K562 (cell line): ENCODE data around the gene DLK2. TPM values are rescaled to one million over a fixed set of nuclear protein-coding genes. Genes with fewer than 3 reads are reported as not detected.

Source experiments
- ATAC-seq: fragments of 200-7000 bp; cut with Tn5 transposase; 3 replicates; pipeline ENCODE4 v1.9.1; 2020; ENCODE audit warnings: moderate library complexity
- BruUV-seq: library from RNA; stranded (reverse); fragments of 400-500 nt; replicated peaks from 2 replicates; lab custom pipeline; 2021; lab: Mats Ljungman, UMichigan
- CTCF ChIA-PET: fragments of 300-600 bp; formaldehyde crosslinking; extraction: SDS; loops from one replicate; lab custom pipeline; 2021; ENCODE audit warnings: low intra/inter-chr PET ratio; lab: Yijun Ruan, JAX
- POLR2A ChIA-PET: fragments of 300-600, 350-650 bp; sonication (Branson Sonifier 250); formaldehyde crosslinking; extraction: SDS; loops from one replicate; lab custom pipeline; 2021; ENCODE audit warnings: antibody characterized with exemption, inconsistent platforms; lab: Yijun Ruan, JAX
- DNase-seq, 4 experiments: peaks; one replicate each; pipeline versions ENCODE4 v3.0.0 to v3.0.0-alpha.2; 2011 to 2018; ENCODE audit warnings: low spot score in 3 of 4, mixed read lengths in 3 of 4; ENCODE audit errors: extremely low read depth in 1 of 4
- FAIRE-seq: peaks from 2 replicates; lab custom pipeline; 2011; peaks lifted over from hg19 to GRCh38; lab: Jason Lieb, UNC
- H2AFZ ChIP-seq: 2 replicates; pipeline ENCODE4 v1.6.0; 2011; ENCODE audit warnings: low read depth, low read length, control low read depth, inconsistent platforms
- H3K27ac ChIP-seq: fragments of 200-600 bp; 3 replicates; pipeline ENCODE4 v1.8.0; 2011; ENCODE audit warnings: low read depth, mild to moderate bottlenecking, control low read depth, inconsistent platforms, low read length, moderate library complexity, mixed read lengths; ENCODE audit errors: extremely low read depth
- H3K27me3 ChIP-seq, 2 experiments: fragments of 300-600 bp in 1 of 2; 2 replicates in 1 of 2; 3 replicates in 1 of 2; pipeline versions ENCODE4 v1.6.0 to v1.8.0; 2011; ENCODE audit warnings: inconsistent platforms in 2 of 2, low read length in 2 of 2, mild to moderate bottlenecking in 1 of 2, mixed read lengths in 1 of 2, moderate library complexity in 1 of 2; ENCODE audit not compliant: control insufficient read depth in 2 of 2, insufficient read depth in 2 of 2
- H3K36me3 ChIP-seq: fragments of 300-600 bp; 3 replicates; pipeline ENCODE4 v1.8.0; 2011; ENCODE audit warnings: mild to moderate bottlenecking, low read length, inconsistent platforms; ENCODE audit not compliant: control insufficient read depth, insufficient read depth
- H3K4me1 ChIP-seq, 2 experiments: fragments of 200-600 bp in 1 of 2; replicated peaks in 1 of 2; 2 replicates in 1 of 2; 3 replicates in 1 of 2; pipeline versions ENCODE4 v1.5.1 to v1.8.0; 2011; ENCODE audit warnings: inconsistent platforms in 2 of 2, low read length in 2 of 2, mild to moderate bottlenecking in 1 of 2, mixed read lengths in 1 of 2, moderate library complexity in 1 of 2; ENCODE audit not compliant: control insufficient read depth in 2 of 2, insufficient read depth in 2 of 2
- H3K4me2 ChIP-seq: 2 replicates; pipeline ENCODE4 v1.6.1; 2011; ENCODE audit warnings: low read length, control low read depth, inconsistent platforms, mixed read lengths; ENCODE audit not compliant: insufficient read depth
- H3K4me3 ChIP-seq: fragments of 200-600 bp; sonication (generic), shearing (Covaris generic); 2 replicates; pipeline ENCODE4 v1.5.1; 2016; ENCODE audit warnings: control low read depth, inconsistent platforms
- H3K79me2 ChIP-seq: fragments of 200-600 bp; 3 replicates; pipeline ENCODE4 v1.8.0; 2011; ENCODE audit warnings: low read length, inconsistent platforms; ENCODE audit not compliant: control insufficient read depth, insufficient read depth
- H3K9ac ChIP-seq, 2 experiments: 2 replicates each; pipeline versions ENCODE4 v1.6.0 to v1.6.1; 2011; ENCODE audit warnings: low read depth in 2 of 2, low read length in 2 of 2, control low read depth in 1 of 2, inconsistent platforms in 1 of 2, mild to moderate bottlenecking in 1 of 2, mixed read lengths in 1 of 2; ENCODE audit not compliant: insufficient read depth in 1 of 2
- H3K9me1 ChIP-seq: one replicate; pipeline ENCODE4 v1.6.0; 2011; ENCODE audit warnings: inconsistent platforms, mild to moderate bottlenecking, low read length, moderate library complexity; ENCODE audit not compliant: control insufficient read depth, insufficient read depth
- H3K9me3 ChIP-seq: replicated peaks from 2 replicates; pipeline ENCODE4 v1.5.1; 2011; ENCODE audit warnings: low read depth, low read length, inconsistent platforms; ENCODE audit not compliant: control insufficient read depth, insufficient read depth
- H4K20me1 ChIP-seq: replicated peaks from 2 replicates; pipeline ENCODE4 v1.6.1; 2011; ENCODE audit warnings: low read length, inconsistent platforms, mixed read lengths; ENCODE audit not compliant: control insufficient read depth, insufficient read depth
- CHD2 ChIP-seq: IDR thresholded peaks from 2 replicates; pipeline ENCODE4 v1.6.1; 2011; ENCODE audit warnings: low read depth, low read length
- CREB1 ChIP-seq, 2 experiments: sonication (generic) in 1 of 2; formaldehyde crosslinking in 1 of 2; IDR thresholded peaks; 2 replicates each; pipeline versions ENCODE4 v1.6.1 to v1.8.0; 2012 to 2022; ENCODE audit warnings: inconsistent platforms in 1 of 2, mild to moderate bottlenecking in 1 of 2, missing genetic modification reagents in 1 of 2, moderate library complexity in 1 of 2
- FOXP1 ChIP-seq: sonication (generic); formaldehyde crosslinking; IDR thresholded peaks from 2 replicates; pipeline ENCODE4 v1.8.0; 2022; ENCODE audit warnings: mild to moderate bottlenecking, missing genetic modification reagents
- SPI1 ChIP-seq: IDR thresholded peaks from 2 replicates; pipeline ENCODE4 v1.6.1; 2011; ENCODE audit warnings: low read depth, low read length, control low read depth, borderline replicate concordance
- ZFP30 ChIP-seq: fragments of 250-450 bp; sonication (Bioruptor Pico); IDR thresholded peaks from 2 replicates; pipeline ENCODE4 v1.8.0; 2022; ENCODE audit warnings: moderate library complexity, mild to moderate bottlenecking, inconsistent platforms, borderline replicate concordance
- ZNF347 ChIP-seq: fragments of 450-650 bp; formaldehyde crosslinking; IDR thresholded peaks from 2 replicates; pipeline ENCODE4 v1.4.0; 2020; ENCODE audit warnings: low read depth, mild to moderate bottlenecking, moderate library complexity
- ZNF444 ChIP-seq: fragments of 250-450 bp; sonication (Bioruptor Pico); IDR thresholded peaks from 2 replicates; pipeline ENCODE4 v1.4.0; 2020; ENCODE audit warnings: mild to moderate bottlenecking, moderate library complexity
- WGBS: fragments of 100-300 bp; shearing (Covaris generic); methylation state at CpG from one replicate; pipeline ENCODE4 v1.1.6; 2016; ENCODE audit warnings: low coverage, mixed read lengths; ENCODE audit not compliant: insufficient coverage; ENCODE audit errors: missing lambda C conversion rate; 5-methylcytosine and 5-hydroxymethylcytosine counted together
- in situ Hi-C: fragments of 300-500 bp; cut with MboI; formaldehyde crosslinking; loops from 4 replicates; pipeline ENCODE4 v1.15.0; 2018; ENCODE audit warnings: inconsistent platforms, mixed read lengths
- intact Hi-C: fragments of 100-400 bp; cut with micrococcal nuclease; formaldehyde crosslinking; loops from 2 replicates; pipeline ENCODE4 v1.14.2; 2022
- polyA plus RNA-seq, 8 experiments: library from polyadenylated mRNA; depleted of rRNA in 4 of 8; stranded (reverse) in 5 of 8; unstranded in 3 of 8; fragments of >200 nt; fragmentation: Nextera tagmentation in 2 of 8; fragmentation: Illumina TruSeq in 1 of 8; extraction: Ambion mirVana in 2 of 8; extraction: Trizol in 1 of 8; gene quantifications; 2 replicates each; pipeline versions ENCODE4 v1.2.1 to v1.2.3, GENCODE V29; 2011 to 2014; ENCODE audit warnings: inconsistent platforms in 1 of 8, missing spikeins in 1 of 8
- total RNA-seq, 7 experiments: library from RNA; depleted of rRNA in 6 of 7; stranded (reverse); fragments of >200 nt in 6 of 7; fragmentation: Illumina TruSeq in 2 of 7; extraction: Trizol in 2 of 7; gene quantifications; 2 replicates each; pipeline versions ENCODE4 v1.2.1 to v1.2.3, GENCODE V29; 2011 to 2021; ENCODE audit warnings: low replicate concordance in 1 of 7
- TF ChIP-seq, protein P1 (sequence below): fragments of 450-650 bp; IDR thresholded peaks from 2 replicates; pipeline ENCODE4 v1.6.1; 2017; ENCODE audit warnings: antibody characterized with exemption, mild to moderate bottlenecking
- TF ChIP-seq, protein P2 (sequence below): fragments of 450-650 bp; IDR thresholded peaks from 2 replicates; pipeline ENCODE4 v1.6.1; 2018; ENCODE audit not compliant: partially characterized antibody
- TF ChIP-seq, protein P3 (sequence below), 2 experiments: fragments of 150-350 bp in 1 of 2; IDR thresholded peaks; 2 replicates each; pipeline ENCODE4 v1.6.1; 2012 to 2016; ENCODE audit warnings: low read depth in 2 of 2, low read length in 2 of 2, mild to moderate bottlenecking in 1 of 2, moderate library complexity in 1 of 2

DLK2 gene
- total and polyA plus RNA-seq, 9 of the 15 experiments (the other 6 are each of a cell fraction or from before 2014, with no cell fraction given) = 0.11 to 0.53 (median 0.29) TPM; not detected in 3

DNA sequence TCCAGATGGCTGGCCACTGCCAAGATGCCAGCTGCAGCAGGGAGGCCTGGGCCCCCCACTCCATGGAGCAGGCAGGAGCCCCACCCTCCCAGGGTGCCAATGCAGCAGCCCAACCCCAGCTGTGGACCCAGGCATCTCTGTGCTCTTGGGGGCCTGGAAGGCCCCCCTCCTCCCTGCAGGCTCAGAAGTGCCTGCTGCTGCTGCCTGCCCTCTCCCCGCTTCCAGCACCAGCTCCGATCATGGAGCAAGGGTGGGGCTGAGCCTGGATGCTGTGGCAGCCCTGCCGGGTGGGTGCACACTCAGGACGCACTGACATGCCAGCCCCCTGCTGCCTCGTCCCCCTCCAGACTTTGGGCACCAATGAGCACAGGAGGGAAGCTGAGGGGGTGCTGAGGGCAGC lies 42.8 kb downstream of the DLK2 start:
- H3K27me3 ChIP-seq = peaks cover 4 to 38% of the 10 kb centered on the region in 2 experiments; a peak in 4 of 5 replicates
- no peaks in the 10 kb centered on the region for H3K79me2 ChIP-seq
- H3K4me3 ChIP-seq = no peak overlapping the region
- H3K9ac ChIP-seq = no peak overlapping the region; a peak in 1 of 4 replicates
- no peaks in the 10 kb centered on the region for H3K9me3 ChIP-seq
- no peak for ATAC-seq
- H2AFZ ChIP-seq = no peak overlapping the region
- H3K9me1 ChIP-seq = no peaks in the 10 kb centered on the region
- no peaks in the 10 kb centered on the region for H3K36me3 ChIP-seq
- CTCF ChIA-PET = no interaction called here
- POLR2A ChIA-PET = interaction anchor here (0.7 to 1.4 kb wide), 4 partner anchors 8 to 35 kb away, joined by 3 to 7 read pairs (median 4); no protein-coding TSS in a partner anchor
- in situ Hi-C loops = no loop called here
- H3K4me2 ChIP-seq = no peak overlapping the region
- H3K27ac ChIP-seq = no peak overlapping the region
- no peaks in the 10 kb centered on the region for H4K20me1 ChIP-seq
- FAIRE-seq = no peak
- peaks cover 0 to 6% of the 10 kb centered on the region in 2 experiments; a peak in 1 of 5 replicates for H3K4me1 ChIP-seq
- BruUV-seq = no TSS peak
- no peak for DNase-seq
- WGBS = 1% methylated on average over 5 of the region's 5 CpGs
- intact Hi-C loops = no loop called here
- TF ChIP-seq SPI1 (no peak), CHD2 (no peak), ZNF347 (CRISPR knock-in tag) (no peak), CREB1 (IDR thresholded peaks at IDR 0.05) (no peak), CREB1 (CRISPR knock-in tag; IDR thresholded peaks at IDR 0.05) (no peak), FOXP1 (CRISPR knock-in tag) (no peak), ZFP30 (CRISPR knock-in tag) (no peak), ZNF444 (CRISPR knock-in tag) (no peak)
- TF ChIP-seq, protein P1, sequence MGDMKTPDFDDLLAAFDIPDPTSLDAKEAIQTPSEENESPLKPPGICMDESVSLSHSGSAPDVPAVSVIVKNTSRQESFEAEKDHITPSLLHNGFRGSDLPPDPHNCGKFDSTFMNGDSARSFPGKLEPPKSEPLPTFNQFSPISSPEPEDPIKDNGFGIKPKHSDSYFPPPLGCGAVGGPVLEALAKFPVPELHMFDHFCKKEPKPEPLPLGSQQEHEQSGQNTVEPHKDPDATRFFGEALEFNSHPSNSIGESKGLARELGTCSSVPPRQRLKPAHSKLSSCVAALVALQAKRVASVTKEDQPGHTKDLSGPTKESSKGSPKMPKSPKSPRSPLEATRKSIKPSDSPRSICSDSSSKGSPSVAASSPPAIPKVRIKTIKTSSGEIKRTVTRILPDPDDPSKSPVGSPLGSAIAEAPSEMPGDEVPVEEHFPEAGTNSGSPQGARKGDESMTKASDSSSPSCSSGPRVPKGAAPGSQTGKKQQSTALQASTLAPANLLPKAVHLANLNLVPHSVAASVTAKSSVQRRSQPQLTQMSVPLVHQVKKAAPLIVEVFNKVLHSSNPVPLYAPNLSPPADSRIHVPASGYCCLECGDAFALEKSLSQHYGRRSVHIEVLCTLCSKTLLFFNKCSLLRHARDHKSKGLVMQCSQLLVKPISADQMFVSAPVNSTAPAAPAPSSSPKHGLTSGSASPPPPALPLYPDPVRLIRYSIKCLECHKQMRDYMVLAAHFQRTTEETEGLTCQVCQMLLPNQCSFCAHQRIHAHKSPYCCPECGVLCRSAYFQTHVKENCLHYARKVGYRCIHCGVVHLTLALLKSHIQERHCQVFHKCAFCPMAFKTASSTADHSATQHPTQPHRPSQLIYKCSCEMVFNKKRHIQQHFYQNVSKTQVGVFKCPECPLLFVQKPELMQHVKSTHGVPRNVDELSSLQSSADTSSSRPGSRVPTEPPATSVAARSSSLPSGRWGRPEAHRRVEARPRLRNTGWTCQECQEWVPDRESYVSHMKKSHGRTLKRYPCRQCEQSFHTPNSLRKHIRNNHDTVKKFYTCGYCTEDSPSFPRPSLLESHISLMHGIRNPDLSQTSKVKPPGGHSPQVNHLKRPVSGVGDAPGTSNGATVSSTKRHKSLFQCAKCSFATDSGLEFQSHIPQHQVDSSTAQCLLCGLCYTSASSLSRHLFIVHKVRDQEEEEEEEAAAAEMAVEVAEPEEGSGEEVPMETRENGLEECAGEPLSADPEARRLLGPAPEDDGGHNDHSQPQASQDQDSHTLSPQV = no peak
- TF ChIP-seq, protein P2, sequence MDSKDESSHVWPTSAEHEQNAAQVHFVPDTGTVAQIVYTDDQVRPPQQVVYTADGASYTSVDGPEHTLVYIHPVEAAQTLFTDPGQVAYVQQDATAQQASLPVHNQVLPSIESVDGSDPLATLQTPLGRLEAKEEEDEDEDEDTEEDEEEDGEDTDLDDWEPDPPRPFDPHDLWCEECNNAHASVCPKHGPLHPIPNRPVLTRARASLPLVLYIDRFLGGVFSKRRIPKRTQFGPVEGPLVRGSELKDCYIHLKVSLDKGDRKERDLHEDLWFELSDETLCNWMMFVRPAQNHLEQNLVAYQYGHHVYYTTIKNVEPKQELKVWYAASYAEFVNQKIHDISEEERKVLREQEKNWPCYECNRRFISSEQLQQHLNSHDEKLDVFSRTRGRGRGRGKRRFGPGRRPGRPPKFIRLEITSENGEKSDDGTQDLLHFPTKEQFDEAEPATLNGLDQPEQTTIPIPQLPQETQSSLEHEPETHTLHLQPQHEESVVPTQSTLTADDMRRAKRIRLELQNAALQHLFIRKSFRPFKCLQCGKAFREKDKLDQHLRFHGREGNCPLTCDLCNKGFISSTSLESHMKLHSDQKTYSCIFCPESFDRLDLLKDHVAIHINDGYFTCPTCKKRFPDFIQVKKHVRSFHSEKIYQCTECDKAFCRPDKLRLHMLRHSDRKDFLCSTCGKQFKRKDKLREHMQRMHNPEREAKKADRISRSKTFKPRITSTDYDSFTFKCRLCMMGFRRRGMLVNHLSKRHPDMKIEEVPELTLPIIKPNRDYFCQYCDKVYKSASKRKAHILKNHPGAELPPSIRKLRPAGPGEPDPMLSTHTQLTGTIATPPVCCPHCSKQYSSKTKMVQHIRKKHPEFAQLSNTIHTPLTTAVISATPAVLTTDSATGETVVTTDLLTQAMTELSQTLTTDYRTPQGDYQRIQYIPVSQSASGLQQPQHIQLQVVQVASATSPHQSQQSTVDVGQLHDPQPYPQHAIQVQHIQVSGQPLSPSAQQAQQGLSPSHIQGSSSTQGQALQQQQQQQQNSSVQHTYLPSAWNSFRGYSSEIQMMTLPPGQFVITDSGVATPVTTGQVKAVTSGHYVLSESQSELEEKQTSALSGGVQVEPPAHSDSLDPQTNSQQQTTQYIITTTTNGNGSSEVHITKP = no peak
- TF ChIP-seq, protein P3, sequence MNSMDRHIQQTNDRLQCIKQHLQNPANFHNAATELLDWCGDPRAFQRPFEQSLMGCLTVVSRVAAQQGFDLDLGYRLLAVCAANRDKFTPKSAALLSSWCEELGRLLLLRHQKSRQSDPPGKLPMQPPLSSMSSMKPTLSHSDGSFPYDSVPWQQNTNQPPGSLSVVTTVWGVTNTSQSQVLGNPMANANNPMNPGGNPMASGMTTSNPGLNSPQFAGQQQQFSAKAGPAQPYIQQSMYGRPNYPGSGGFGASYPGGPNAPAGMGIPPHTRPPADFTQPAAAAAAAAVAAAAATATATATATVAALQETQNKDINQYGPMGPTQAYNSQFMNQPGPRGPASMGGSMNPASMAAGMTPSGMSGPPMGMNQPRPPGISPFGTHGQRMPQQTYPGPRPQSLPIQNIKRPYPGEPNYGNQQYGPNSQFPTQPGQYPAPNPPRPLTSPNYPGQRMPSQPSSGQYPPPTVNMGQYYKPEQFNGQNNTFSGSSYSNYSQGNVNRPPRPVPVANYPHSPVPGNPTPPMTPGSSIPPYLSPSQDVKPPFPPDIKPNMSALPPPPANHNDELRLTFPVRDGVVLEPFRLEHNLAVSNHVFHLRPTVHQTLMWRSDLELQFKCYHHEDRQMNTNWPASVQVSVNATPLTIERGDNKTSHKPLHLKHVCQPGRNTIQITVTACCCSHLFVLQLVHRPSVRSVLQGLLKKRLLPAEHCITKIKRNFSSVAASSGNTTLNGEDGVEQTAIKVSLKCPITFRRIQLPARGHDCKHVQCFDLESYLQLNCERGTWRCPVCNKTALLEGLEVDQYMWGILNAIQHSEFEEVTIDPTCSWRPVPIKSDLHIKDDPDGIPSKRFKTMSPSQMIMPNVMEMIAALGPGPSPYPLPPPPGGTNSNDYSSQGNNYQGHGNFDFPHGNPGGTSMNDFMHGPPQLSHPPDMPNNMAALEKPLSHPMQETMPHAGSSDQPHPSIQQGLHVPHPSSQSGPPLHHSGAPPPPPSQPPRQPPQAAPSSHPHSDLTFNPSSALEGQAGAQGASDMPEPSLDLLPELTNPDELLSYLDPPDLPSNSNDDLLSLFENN (IDR thresholded peaks at IDR 0.05; ENCODE audit: low read depth in 2 of 2, low read length in 2 of 2) = no peak
